AG04449 (cell line): Measurements from ENCODE around the gene LZTR1.

Source experiments
- CTCF ChIA-PET: fragments of 350-600 bp; formaldehyde crosslinking; extraction: SDS; loops from one replicate; lab custom pipeline; 2021; ENCODE audit warnings: antibody characterized with exemption; lab: Yijun Ruan, JAX
- POLR2A ChIA-PET: fragments of 400-600, 350-600 bp; formaldehyde crosslinking; extraction: SDS; loops from one replicate; lab custom pipeline; 2020; ENCODE audit warnings: antibody characterized with exemption, inconsistent platforms; lab: Yijun Ruan, JAX
- DNase-seq: peaks from one replicate; pipeline ENCODE4 v3.0.0-alpha.2; 2010; ENCODE audit warnings: low read depth, low spot score
- H3K4me3 ChIP-seq: 2 replicates; pipeline ENCODE4 v1.5.1; 2011; ENCODE audit warnings: low read depth, mild to moderate bottlenecking, control low read depth, low read length
- CTCF ChIP-seq: IDR thresholded peaks from one replicate; pipeline ENCODE4 v1.5.1; 2011; ENCODE audit warnings: mild to moderate bottlenecking, moderate library complexity, low read length, control low read depth, inconsistent platforms; ENCODE audit not compliant: insufficient read depth; ENCODE audit errors: missing control alignments

Gene LZTR1

DNA sequence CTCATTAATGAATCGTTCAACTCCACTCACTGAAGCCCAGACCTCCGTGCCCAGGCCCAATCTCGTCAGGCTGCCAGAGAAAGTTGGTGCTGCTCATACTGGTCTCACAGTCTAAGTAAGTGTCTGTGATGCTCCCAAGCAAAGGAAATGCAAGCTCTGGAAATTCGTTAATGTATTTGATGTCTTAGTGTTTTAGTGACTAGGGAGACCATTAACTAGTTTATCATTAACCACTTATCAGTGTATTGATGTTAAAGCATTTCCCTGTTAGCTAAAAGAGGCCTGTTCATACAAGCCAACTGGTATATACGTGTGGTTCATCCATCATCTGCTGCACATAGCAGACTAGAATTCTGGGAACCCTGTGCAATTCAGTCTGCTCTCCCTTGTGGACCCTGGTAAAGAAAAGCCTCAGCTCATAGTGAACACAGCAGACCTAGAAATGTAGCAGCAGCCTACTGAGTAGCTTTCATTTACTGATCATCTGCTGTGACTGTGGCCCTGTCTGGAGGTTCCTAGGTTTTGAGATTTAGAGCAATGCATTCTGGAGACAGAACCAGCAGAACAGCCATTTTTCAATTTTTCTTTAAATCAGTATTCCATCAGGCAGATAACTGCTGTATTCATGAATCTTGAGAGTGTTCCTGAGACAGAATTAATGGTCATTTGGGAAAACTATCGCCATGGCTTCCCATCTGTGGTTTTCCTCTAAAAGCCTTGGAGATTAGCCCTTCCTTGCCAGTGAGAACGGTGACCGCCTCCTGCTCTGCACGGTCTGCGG lies 30.8 kb upstream of the LZTR1 start:
- ChIA-PET CTCF (interaction anchor here (1.1 to 7.1 kb wide), 4 partner anchors 9 to 66 kb away, joined by 4 to 54 read pairs (median 6); partner anchors contain the start of gene CRKL), POLR2A (no interaction called here)
- no peak overlapping the region for H3K4me3 ChIP-seq
- no peak for TF ChIP-seq CTCF
- DNase-seq = no peak

DNA sequence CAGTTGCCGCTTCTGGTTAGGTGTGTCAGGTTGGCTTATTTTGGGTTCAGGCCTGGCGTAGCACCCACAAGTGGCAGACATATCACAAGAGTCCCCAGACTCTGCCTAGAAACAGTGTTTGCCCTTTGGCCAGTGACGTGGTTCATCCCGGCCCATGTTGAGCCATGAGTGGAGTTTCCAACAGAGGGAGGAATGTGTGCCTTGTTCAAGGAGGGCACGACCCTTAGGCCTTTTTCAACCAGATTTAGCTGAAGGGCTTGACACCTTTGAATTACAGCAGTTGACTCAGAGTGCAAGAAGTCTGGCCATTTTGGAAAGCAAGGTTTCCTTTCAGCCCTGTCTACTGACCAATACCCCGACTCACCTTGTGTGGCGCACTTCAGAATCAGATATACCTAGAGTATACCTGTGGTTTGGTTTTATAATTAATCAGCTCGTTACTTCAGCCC lies 30.1 kb upstream of the LZTR1 start:
- ChIA-PET POLR2A (no interaction called here), CTCF (interaction anchor here (1.5 to 7.1 kb wide), 5 partner anchors 9 to 66 kb away, joined by 3 to 54 read pairs (median 6); no protein-coding TSS in a partner anchor)

GRCh38 chr22:20952544-20953341 lies 29.4 kb upstream of the LZTR1 start:
- ChIA-PET CTCF (interaction anchor here (1.2 to 7.1 kb wide), 8 partner anchors 9 to 72 kb away, joined by 3 to 54 read pairs (median 4); partner anchors contain the start of gene CRKL), POLR2A (no interaction called here)
- no peak for TF ChIP-seq CTCF
- H3K4me3 ChIP-seq = no peak overlapping the region
- DNase-seq = no peak

More for the DNA sequence above, 30.1 kb upstream of the LZTR1 start:
- no peak for TF ChIP-seq CTCF
- no peak overlapping the region for H3K4me3 ChIP-seq
- DNase-seq = no peak

DNA sequence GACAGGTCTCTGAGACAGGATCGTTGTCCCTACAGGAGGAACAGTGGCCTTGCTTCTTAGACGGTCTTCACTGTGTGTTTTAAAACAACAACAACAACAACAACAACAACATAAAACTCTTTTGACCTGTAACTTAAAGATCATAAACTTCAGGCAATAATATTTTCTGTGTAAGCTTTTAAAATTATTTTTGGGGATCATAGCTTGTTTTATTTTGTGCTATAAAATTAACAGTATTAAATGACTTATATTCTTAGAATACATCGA lies 28.8 kb upstream of the LZTR1 start:
- no peak overlapping the region for H3K4me3 ChIP-seq
- ChIA-PET CTCF (interaction anchor here (1.2 to 7.1 kb wide), 8 partner anchors 8 to 72 kb away, joined by 3 to 54 read pairs (median 4); partner anchors contain the start of gene CRKL), POLR2A (no interaction called here)
- TF ChIP-seq CTCF = no peak
- DNase-seq = no peak

DNA sequence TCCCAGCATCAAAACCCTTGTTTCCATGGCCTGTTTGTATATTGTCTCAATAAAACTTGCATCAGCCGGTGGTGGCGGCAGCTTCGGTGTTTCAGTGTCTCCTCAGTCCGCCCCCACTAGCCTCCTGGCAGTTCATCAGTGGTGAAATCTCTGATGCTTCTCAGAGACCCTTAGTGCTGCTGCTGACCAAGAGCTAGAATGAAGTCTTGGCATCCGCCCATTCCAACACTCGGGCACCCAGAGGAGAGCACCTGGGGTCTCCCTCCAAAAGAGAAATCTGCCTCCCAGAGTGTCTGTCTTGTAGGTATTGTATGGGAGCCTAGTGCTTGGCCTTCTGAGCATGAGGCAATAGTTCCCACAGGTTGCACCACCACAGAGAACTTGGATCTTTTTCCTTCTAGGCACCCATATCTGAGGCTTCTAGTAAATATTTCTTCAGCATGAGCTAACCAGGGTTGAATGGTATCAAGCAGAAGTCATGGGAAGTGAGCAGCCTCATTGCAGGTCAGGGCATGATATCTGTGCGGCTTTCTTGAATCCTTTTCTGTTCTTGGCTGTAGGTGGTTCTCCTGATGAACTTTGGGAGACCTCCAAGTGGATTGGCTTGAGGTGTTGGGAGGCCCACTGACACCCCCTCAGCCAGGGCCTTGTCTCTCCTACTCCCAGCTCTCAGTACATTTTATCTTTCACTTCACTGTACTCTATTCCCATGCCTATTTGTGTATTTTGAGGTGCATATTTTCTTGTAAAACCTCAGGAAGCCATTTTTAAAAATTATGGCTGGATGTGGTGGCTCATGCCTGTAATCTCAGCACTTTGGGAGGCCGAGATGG lies 28.2 kb upstream of the LZTR1 start:
- ChIA-PET POLR2A (no interaction called here), CTCF (interaction anchor here (1.1 to 7.1 kb wide), 8 partner anchors 7 to 73 kb away, joined by 3 to 54 read pairs (median 4); partner anchors contain the start of genes CRKL and LZTR1)
- no peak overlapping the region for H3K4me3 ChIP-seq
- TF ChIP-seq CTCF = no peak
- DNase-seq = peak; percentile 19
